Amniotic epithelial cell (primary cell): ENCODE measurements around the gene HCN2.

Experiments
- DNase-seq: peaks from one replicate; pipeline ENCODE4 v3.0.0-alpha.2; 2010; ENCODE audit warnings: low read depth

The HCN2 gene

GRCh38 chr19:640606-641189 is 51.0 kb downstream of the HCN2 start:
- no peak for DNase-seq

DNA sequence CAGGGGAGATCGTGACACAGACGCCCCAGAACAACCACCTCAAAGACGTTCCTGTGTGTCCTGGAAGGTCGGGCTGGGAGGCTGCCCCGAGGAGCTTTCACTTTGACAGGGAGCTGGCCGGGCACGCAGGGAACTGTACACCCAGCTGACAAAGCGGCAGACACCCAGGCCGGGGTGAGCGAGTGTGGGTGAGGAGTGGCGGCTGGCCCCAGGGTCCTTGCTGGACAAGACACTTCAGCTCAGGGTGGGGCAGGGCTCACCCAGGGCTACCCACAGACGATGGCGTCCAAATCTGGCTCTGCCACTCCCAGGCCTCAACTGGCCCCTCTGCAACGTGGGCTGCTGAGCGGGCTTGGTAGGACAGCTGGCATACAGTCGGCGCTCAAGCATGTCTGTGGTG is 52.0 kb downstream of the HCN2 start:
- DNase-seq = no peak

DNA sequence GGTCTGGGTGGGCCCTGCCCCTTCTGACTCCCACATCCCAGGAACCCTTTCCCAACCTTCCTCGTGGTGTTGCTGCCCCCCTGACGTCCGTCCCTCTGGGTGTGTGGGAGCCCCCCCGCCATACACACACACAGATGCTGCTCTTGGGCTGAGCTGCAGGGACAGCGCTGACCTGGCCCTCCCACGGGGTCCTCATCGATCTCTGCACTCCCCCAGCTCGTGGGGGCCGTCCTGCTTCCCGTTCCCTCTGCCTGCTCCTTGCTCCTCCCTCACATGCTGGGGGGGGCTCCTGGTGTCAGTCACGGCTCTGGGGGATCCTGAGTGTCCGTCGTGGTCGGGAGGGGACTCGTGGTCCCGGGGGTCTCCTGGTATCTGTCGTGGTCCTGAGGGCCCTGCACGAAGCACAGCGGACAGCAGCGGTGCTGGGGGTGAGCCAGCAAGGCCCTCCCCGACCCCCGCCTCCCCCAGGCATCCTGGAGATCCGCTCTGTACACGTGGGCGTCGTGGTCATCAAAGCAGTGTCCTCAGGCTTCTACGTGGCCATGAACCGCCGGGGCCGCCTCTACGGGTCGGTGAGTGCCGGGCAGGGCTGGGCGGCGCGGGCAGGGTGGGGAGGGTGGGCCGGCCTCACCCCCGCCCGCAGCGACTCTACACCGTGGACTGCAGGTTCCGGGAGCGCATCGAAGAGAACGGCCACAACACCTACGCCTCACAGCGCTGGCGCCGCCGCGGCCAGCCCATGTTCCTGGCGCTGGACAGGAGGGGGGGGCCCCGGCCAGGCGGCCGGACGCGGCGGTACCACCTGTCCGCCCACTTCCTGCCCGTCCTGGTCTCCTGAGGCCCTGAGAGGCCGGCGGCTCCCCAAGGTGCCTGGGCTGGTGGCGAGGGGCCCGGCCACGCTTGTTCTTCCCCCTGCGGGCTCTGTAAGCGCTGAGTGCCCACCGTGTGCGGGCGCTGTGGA is 53.4 kb downstream of the HCN2 start:
- no peak for DNase-seq

- no peak for DNase-seq
Observed at GRCh38 chr19:643736-644135, 54.1 kb downstream of the HCN2 start.

GRCh38 chr19:644363-644762 is 54.7 kb downstream of the HCN2 start:
- no peak for DNase-seq

DNA sequence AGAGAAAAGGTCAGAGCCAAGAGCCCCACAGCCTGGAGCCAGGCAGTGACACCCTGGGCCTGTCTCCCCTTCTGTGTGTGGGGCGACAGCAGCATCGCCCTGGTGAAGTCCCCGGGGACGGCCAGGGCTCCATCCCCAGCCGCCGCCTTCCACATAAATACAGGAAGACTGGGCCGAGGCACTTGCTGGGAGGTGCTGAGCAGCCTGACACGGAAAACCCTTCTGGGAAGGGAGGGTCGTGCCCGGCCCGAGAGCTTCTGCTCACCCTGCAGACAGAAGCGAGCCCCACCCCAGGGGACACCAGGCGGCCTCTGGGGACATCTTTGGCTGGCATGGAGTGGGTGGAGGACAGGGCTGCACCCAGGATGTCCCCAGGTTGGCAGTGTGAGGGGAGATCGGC is 55.1 kb downstream of the HCN2 start:
- no peak for DNase-seq

DNA sequence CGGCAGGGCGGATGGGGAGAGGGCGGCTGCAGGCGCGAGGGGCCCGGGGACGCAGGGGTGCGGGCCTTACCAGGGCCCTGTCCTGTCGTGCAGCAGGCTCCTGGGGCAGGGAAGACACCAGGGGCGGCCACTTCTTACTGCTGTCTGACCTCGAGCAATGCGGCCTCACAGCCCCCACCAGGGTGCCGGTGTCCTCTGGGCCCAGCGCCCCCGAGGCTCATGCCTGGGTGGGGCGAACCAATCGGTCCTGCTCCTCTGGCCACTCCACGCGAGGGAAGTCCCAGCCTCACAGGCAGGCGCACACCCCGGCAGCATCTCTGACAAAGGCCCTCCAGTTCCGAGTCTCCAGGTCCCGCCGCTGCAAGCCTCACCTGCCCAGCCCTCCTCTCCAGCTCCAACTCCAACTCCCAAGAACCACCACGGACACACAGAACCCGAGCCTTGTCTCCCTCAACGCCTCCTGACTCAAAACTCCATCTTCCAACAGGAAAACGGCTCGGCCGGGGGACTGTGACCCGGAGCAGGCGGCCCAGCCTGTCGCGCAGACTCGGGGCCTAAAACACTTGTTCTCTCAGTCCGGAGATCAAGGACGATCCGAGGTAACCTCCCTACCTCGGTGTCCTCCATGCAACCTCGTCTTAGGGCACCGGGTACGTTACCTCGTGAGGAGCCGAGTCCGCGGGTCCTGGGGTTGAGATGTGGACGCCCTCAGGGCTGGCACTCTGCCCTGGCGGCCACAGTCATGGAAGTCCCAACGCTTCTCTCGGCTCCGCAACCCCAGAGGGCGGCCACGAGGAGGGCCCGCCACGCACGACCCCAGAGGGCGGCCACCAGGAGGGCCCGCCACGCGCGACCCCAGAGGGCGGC is 56.5 kb downstream of the HCN2 start:
- no peak for DNase-seq

DNA sequence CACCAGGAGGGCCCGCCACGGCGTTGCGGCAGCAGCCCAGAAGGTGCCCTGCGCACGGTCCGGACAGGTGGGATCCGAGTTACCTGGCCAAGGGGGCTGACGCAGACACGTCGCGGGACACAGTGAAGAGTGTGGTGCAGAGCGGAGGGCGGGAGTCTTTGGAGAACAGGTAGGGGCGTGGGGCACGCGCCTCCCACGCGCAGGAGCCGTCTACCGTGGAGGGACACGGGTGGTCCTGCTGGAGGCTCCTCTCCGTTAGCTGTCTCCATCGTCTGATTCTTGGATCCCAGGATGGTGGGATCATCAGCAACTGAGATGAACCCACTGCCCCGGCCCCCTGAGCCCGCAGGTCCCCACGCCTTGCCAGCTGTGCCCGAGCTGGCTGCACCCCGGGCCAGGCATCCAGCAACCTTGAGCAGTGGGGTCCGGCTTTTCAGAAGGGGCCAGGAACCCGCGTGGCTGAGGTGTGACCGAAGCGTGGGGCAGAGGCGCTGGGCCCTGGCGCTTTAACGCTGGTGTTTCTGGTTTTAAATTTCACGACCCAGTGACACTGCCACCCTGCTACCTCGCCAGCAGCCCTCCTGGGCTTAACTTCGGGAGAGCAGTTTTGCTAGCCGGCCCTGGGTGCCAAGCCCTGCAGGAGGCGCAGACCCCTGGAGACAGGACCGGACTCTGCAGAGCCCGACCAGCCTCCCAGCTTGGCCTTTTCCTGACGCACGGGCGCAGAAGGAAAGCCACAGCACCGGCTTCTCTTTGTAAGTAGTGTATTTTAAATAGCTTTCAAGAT is 57.3 kb downstream of the HCN2 start:
- no peak for DNase-seq

DNA sequence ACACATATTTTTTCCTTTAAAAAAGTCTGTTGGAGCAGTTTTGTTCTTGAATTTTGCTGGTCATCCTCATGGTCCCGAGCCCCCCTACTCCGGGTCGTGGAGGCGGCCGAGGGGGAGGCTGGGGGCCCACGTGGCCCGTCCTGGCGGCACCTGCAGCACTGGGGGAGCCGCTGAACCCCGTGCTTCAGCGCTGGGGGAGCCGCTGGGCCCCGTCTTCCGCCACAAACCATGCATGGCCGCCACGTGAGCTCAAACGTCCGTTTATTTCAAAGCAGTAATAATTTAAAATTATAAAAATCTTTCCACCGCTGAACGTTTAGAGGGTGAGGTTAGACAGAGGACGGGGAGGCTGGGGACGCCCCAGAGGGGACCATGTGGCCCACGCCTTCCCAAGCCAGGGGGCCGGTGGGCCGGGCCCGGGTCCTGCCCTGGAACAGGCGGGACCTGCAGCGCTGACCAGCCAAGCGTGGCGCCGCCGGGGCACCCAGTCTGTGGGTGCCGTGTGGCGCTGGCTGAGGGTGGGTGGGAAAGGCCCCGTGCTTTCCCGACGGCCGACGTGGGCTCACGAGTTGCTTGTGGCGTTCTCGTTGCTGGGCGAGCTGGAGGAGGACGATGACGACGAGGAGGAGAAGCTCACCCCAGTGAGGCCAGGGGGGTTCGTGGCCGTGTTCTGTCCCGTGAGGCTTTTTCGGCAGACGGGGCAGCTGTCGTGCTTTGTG is 58.0 kb downstream of the HCN2 start:
- DNase-seq = no peak

GRCh38 chr19:648305-648704 is 58.6 kb downstream of the HCN2 start:
- DNase-seq = no peak

DNA sequence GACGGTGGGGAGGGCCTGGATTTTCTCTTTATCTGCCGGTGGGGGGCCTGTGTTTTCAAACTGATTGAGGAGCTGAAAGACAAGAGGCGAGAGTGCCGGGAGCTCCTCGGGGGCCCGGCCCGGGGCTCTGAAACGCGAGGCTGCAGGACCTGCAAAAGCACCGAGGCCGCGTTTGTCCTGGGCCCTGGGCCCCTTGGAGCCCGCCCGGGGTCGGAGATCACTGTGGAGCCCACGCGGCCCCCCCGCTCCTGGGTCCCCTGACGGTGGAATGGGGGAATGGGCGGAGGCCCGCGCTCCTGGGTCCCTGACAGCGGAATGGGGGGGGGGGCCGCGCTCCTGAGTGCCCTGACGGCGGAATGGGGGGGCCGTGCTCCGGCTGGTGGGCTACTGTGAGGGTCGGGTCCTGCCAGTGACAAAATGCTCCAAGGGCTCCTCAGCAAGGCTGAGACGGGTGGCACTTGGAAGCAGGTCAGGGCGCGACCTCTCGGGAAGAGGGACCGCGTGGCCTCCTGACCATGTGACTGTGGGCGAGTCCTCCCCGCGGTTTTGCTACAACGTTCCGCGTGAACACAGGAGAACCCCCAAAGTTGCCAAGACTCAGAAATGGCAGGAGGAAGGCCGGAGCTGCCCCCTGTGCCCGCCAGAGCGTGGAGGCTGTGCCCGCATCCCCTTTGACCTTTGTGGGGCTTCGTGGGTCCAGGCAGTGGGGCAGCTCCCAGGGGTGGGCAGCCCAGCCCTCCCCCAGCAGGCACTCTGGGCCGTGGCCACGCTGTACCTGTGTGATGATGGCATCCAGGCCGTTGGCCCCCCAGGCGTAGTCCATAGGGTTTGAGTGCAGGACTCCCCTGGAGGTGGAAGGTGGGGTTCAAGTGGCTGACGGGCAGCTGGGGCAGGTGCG is 59.5 kb downstream of the HCN2 start:
- DNase-seq = no peak

DNA sequence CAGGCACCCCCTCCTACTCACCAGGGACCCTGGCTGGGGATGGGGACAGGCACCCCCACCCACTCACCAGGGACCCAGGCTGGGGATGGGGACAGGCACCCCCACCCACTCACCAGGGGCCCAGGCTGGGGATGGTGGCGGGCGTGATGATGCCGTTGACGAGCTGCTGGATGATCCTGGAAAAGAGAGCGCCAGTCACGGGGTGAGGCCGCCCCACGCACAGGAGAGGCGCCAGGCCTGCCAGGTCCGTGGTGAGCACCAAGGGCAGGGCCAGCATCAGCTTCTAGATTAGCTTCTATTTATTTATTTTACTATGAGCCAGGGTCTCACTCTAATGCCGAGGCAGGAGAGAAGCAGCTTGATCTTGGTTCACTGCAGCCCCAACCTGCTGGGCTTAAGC is 60.4 kb downstream of the HCN2 start:
- no peak for DNase-seq

GRCh38 chr19:651114-651818 is 61.6 kb downstream of the HCN2 start:
- no peak for DNase-seq

DNA sequence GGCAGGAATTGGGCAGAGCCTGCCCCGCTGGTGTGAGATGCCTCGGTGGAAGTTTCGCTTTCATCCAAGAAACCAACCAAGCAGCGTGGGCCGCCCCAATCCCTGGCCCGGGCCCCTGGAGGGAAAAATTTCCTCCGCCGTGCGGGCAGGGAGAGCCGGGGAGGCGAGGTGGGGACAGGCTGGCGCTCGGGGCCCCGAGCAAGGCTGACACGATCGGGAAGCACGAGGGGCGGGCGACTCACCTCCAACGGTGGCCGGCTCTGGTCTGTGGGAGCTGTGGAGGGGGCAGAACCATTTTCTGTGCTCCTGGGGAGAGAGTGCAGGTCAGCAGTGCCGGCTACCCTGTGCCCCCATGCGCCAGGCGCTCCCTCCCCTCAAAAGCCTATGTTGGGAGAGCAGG is 62.3 kb downstream of the HCN2 start:
- no peak for DNase-seq

- no peak for DNase-seq
Observed at GRCh38 chr19:652467-653389, 63.0 kb downstream of the HCN2 start.

DNA sequence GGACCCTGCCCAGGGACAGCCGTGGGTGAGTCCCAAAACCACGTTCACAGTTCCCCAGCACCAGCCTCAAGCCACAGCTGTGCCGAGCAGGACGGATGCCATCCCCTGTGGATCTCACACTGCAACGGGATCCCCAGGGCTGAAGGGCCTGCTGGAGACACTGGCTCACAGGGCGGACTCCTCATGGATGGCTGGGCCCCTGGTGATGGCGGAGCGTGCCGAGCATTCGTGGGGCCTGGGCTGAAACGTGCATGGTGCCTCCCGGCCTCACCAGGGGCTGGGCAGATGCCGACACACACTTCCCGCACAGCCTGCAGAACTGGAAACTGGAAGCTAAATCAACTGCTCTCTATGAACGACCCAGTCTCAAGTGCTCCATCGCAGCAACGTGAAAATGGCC is 63.7 kb downstream of the HCN2 start:
- no peak for DNase-seq

DNA sequence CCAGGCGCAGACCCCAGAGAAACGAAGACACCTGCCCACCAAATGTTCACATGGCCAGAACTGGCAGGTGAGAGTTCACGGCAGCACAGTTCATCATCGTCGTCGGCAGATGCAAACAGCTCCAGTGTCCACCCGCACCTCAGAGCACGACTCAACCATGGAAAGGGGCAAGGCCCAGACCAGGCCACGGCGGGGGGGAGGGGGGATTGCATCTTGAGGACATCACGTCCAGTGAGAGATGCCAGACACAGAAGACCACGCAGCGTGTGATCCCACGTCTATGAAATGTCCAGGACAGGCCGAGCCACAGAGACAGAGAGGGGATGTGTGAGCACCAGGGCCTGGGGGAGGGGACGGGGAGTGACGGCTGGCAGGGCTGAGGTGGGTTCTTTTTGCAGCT is 66.0 kb downstream of the HCN2 start:
- no peak for DNase-seq
